K562 (cell line): ENCODE results near the gene PATE4. TPM values are rescaled to one million over a fixed set of nuclear protein-coding genes. Genes with fewer than 3 reads are reported as not detected.

Source experiments
- CC2D1A ChIP-seq: fragments of 450-650 bp; IDR thresholded peaks from 2 replicates; pipeline ENCODE4 v1.6.1; 2017; ENCODE audit warnings: mild to moderate bottlenecking
- CREM ChIP-seq: IDR thresholded peaks from 2 replicates; pipeline ENCODE4 v1.6.1; 2014; ENCODE audit warnings: antibody characterized with exemption, low read depth
- CTBP1 ChIP-seq: fragments of 450-650 bp; IDR thresholded peaks from 2 replicates; pipeline ENCODE4 v1.6.1; 2016; ENCODE audit warnings: borderline replicate concordance
- EHMT2 ChIP-seq: fragments of 450-650 bp; IDR thresholded peaks from 2 replicates; pipeline ENCODE4 v1.6.1; 2018; ENCODE audit warnings: antibody characterized with exemption
- FOXK1 ChIP-seq: sonication (generic); formaldehyde crosslinking; IDR thresholded peaks from 2 replicates; pipeline ENCODE4 v1.8.0; 2022; ENCODE audit warnings: missing genetic modification reagents, mild to moderate bottlenecking, borderline replicate concordance
- FOXP1 ChIP-seq: sonication (generic); formaldehyde crosslinking; IDR thresholded peaks from 2 replicates; pipeline ENCODE4 v1.8.0; 2022; ENCODE audit warnings: mild to moderate bottlenecking, missing genetic modification reagents
- HMBOX1 ChIP-seq: sonication (generic); IDR thresholded peaks from 2 replicates; pipeline ENCODE4 v1.6.1; 2016
- MYC ChIP-seq, 2 experiments: fragments of 250-450 bp in 1 of 2; sonication (Bioruptor Pico) in 1 of 2; IDR thresholded peaks; 2 replicates each; pipeline versions ENCODE4 v1.5.1 to v1.6.1; 2012 to 2021; ENCODE audit warnings: low read depth in 2 of 2, borderline replicate concordance in 1 of 2, improper control_type of control experiment in 1 of 2, low read length in 1 of 2, mild to moderate bottlenecking in 1 of 2, moderate library complexity in 1 of 2
- OTX1 ChIP-seq: fragments of 450-650 bp; formaldehyde crosslinking; IDR thresholded peaks from 2 replicates; pipeline ENCODE4 v1.4.0; 2022; ENCODE audit warnings: mild to moderate bottlenecking
- RBM39 ChIP-seq: fragments of 200-400 bp; formaldehyde crosslinking; optimal IDR thresholded peaks from 2 replicates; pipeline ENCODE3; 2018; ENCODE audit warnings: low read depth, low read length
- RFX1 ChIP-seq: fragments of 450-650 bp; IDR thresholded peaks from 2 replicates; pipeline ENCODE4 v1.6.1; 2016; ENCODE audit warnings: mild to moderate bottlenecking, moderate library complexity
- TAF9B ChIP-seq: fragments of 450-650 bp; IDR thresholded peaks from 2 replicates; pipeline ENCODE4 v1.6.1; 2018; ENCODE audit warnings: mild to moderate bottlenecking; ENCODE audit not compliant: partially characterized antibody
- YY1 ChIP-seq, 3 experiments: IDR thresholded peaks; 2 replicates each; pipeline ENCODE4 v1.6.1; 2011; ENCODE audit warnings: low read length in 2 of 3, mild to moderate bottlenecking in 2 of 3, moderate library complexity in 2 of 3, borderline replicate concordance in 1 of 3, control low read depth in 1 of 3, low read depth in 1 of 3; ENCODE audit not compliant: insufficient read depth in 3 of 3, insufficient replicate concordance in 2 of 3, control insufficient read depth in 1 of 3, insufficient read length in 1 of 3; ENCODE audit errors: extremely low read depth in 1 of 3
- ZC3H11A ChIP-seq: IDR thresholded peaks from 2 replicates; pipeline ENCODE4 v1.6.1; 2012; ENCODE audit warnings: low read depth, low read length, improper control_type of control experiment
- ZNF282 ChIP-seq: sonication (generic); formaldehyde crosslinking; IDR thresholded peaks from 2 replicates; pipeline ENCODE4 v1.8.1; 2023; ENCODE audit warnings: missing genetic modification reagents
- ZNF518B ChIP-seq: fragments of 250-450 bp; sonication (Bioruptor Pico); IDR thresholded peaks from 2 replicates; pipeline ENCODE4 v1.5.0; 2021; ENCODE audit warnings: mild to moderate bottlenecking, moderate library complexity
- ZNF586 ChIP-seq: fragments of 450-650 bp; formaldehyde crosslinking; conservative IDR thresholded peaks from 2 replicates; pipeline ENCODE4 v1.4.0; 2020; ENCODE audit warnings: mild to moderate bottlenecking, moderate library complexity
- ZNF780A ChIP-seq: fragments of 250-450 bp; sonication (Bioruptor Pico); IDR thresholded peaks from 2 replicates; pipeline ENCODE4 v1.5.0; 2021; ENCODE audit warnings: mild to moderate bottlenecking
- polyA plus RNA-seq, 8 experiments: library from polyadenylated mRNA; depleted of rRNA in 4 of 8; stranded (reverse) in 5 of 8; unstranded in 3 of 8; fragments of >200 nt; fragmentation: Nextera tagmentation in 2 of 8; fragmentation: Illumina TruSeq in 1 of 8; extraction: Ambion mirVana in 2 of 8; extraction: Trizol in 1 of 8; gene quantifications; 2 replicates each; pipeline versions ENCODE4 v1.2.1 to v1.2.3, GENCODE V29; 2011 to 2014; ENCODE audit warnings: inconsistent platforms in 1 of 8, missing spikeins in 1 of 8
- total RNA-seq, 7 experiments: library from RNA; depleted of rRNA in 6 of 7; stranded (reverse); fragments of >200 nt in 6 of 7; fragmentation: Illumina TruSeq in 2 of 7; extraction: Trizol in 2 of 7; gene quantifications; 2 replicates each; pipeline versions ENCODE4 v1.2.1 to v1.2.3, GENCODE V29; 2011 to 2021; ENCODE audit warnings: low replicate concordance in 1 of 7
- TF ChIP-seq, protein P1 (sequence below): fragments of 200-800 bp; sonication (Bioruptor generic); IDR thresholded peaks from 2 replicates; pipeline ENCODE4 v1.6.1; 2017; ENCODE audit warnings: missing genetic modification characterization, missing compliant biosample characterization
- TF ChIP-seq, protein P2 (sequence below): fragments of 250-450 bp; sonication (Bioruptor Pico); IDR thresholded peaks from 2 replicates; pipeline ENCODE4 v1.4.0; 2020; ENCODE audit warnings: mild to moderate bottlenecking

Gene PATE4
- total and polyA plus RNA-seq, 9 of the 15 experiments (the other 6 are each of a cell fraction or from before 2014, with no cell fraction given) = not detected

DNA sequence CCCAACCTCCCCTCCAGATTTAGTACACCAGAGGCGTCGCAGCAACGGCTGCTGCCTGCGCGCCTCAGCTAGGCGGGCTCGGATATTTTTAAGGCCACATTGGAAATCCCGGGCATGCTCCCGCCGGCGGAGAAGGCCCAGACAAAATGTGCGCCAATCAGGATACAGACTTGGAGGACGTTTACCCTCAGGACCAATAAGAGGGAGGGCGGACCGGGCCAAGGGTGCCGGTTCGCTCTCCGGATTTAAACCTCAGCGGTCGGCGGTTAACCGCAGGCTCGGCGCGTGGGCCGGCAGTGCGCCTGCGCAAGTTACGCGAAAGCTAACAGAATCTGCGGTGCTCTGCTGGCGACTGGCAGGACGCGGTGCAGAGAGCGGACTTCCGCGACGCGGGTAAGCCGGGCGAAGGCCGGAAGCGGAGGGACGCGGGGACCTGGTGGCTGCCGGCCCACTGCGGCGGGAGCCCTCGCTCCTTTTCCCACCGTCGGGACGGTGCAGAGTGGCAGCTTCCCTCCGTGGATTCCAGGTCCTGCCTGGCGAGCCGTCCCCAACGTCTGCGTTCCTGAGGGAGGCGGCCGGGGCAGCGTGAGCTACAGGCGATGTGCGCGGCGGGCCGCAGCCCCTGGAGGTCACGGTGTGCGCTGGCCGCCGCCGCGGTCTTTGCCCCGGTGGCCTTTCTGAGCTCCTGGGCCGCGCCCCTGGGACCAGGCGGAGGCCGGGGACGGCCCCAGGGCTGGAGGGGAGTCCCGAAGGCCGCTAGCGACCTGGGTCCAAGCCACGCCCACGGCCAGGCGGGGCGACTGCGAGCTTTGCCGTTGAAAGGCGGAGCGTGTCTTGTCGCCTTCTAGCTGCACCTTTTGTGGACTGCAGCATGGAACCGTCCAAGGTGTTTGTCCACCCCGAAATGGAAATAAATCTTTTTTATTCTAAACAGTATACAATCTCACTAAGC lies 54.5 kb downstream of the PATE4 start, which contains the start of gene HYLS1 (continued):
- TF ChIP-seq, protein P1, sequence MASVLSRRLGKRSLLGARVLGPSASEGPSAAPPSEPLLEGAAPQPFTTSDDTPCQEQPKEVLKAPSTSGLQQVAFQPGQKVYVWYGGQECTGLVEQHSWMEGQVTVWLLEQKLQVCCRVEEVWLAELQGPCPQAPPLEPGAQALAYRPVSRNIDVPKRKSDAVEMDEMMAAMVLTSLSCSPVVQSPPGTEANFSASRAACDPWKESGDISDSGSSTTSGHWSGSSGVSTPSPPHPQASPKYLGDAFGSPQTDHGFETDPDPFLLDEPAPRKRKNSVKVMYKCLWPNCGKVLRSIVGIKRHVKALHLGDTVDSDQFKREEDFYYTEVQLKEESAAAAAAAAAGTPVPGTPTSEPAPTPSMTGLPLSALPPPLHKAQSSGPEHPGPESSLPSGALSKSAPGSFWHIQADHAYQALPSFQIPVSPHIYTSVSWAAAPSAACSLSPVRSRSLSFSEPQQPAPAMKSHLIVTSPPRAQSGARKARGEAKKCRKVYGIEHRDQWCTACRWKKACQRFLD = no peak
- no peak for TF ChIP-seq OTX1 (CRISPR knock-in tag)
- TF ChIP-seq FOXK1 (CRISPR knock-in tag) = no peak
- TF ChIP-seq MYC (IDR thresholded peaks at IDR 0.05; ENCODE audit: low read depth, low read length) = peak; percentile 58; the same call in 1 of the 2 replicates
- TF ChIP-seq MYC (CRISPR knock-in tag; IDR thresholded peaks at IDR 0.05; ENCODE audit: borderline replicate concordance, low read depth) = no peak
- no peak for TF ChIP-seq ZNF282 (CRISPR knock-in tag)
- TF ChIP-seq, protein P2, sequence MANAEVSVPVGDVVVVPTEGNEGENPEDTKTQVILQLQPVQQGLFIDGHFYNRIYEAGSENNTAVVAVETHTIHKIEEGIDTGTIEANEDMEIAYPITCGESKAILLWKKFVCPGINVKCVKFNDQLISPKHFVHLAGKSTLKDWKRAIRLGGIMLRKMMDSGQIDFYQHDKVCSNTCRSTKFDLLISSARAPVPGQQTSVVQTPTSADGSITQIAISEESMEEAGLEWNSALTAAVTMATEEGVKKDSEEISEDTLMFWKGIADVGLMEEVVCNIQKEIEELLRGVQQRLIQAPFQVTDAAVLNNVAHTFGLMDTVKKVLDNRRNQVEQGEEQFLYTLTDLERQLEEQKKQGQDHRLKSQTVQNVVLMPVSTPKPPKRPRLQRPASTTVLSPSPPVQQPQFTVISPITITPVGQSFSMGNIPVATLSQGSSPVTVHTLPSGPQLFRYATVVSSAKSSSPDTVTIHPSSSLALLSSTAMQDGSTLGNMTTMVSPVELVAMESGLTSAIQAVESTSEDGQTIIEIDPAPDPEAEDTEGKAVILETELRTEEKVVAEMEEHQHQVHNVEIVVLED (CRISPR knock-in tag) = no peak
- no peak for TF ChIP-seq ZNF586 (CRISPR knock-in tag)
- no peak for TF ChIP-seq HMBOX1
- no peak for TF ChIP-seq RBM39
- TF ChIP-seq ZC3H11A = no peak
- TF ChIP-seq CC2D1A = peak; percentile 97
- no peak for TF ChIP-seq ZNF518B
- peak; percentile 83; the same call in 1 of the 2 replicates for TF ChIP-seq CTBP1
- TF ChIP-seq TAF9B = no peak
- TF ChIP-seq CREM = no peak
- TF ChIP-seq FOXP1 (CRISPR knock-in tag) = no peak
- no peak for TF ChIP-seq EHMT2
- TF ChIP-seq YY1 (IDR thresholded peaks at IDR 0.05; ENCODE audit: borderline replicate concordance in 1 of 3, control insufficient read depth in 1 of 3, extremely low read depth in 1 of 3, insufficient read depth in 3 of 3, insufficient read length in 1 of 3, insufficient replicate concordance in 2 of 3, low read depth in 1 of 3, low read length in 2 of 3) = peak in 1 of 3 experiments; percentile 30
- TF ChIP-seq ZNF780A = no peak
- no peak for TF ChIP-seq RFX1
